Kidney (tissue), 14 donors: Measurements from ENCODE around the gene RTKN. TPM values are rescaled to one million over a fixed set of nuclear protein-coding genes. Genes with fewer than 3 reads are reported as not detected.

Experiments
- DNase-seq, 5 donors: peaks; one replicate each; pipeline ENCODE4 v3.0.0-alpha.2; 2013 to 2020
- FAIRE-seq: peaks from 2 replicates; lab custom pipeline; 2012; peaks lifted over from hg19 to GRCh38; lab: Jason Lieb, UNC
- H3K27ac ChIP-seq, 2 donors: one replicate each; pipeline ENCODE4 v1.7.0; 2013; ENCODE audit warnings: low read depth in 2 of 2, low read length in 2 of 2, inconsistent platforms in 1 of 2
- H3K27me3 ChIP-seq: one replicate; pipeline ENCODE4 v1.7.1; 2013; ENCODE audit warnings: low read length, inconsistent platforms; ENCODE audit not compliant: control insufficient read depth, insufficient read depth
- H3K36me3 ChIP-seq, 3 donors: one replicate each; pipeline versions ENCODE4 v1.7.0 to v1.7.1; 2013; ENCODE audit warnings: low read length in 3 of 3, control low read depth in 1 of 3, inconsistent platforms in 1 of 3; ENCODE audit not compliant: insufficient read depth in 3 of 3, control insufficient read depth in 2 of 3
- H3K4me1 ChIP-seq, 3 donors: one replicate each; pipeline versions ENCODE4 v1.7.0 to v1.7.1; 2013; ENCODE audit warnings: low read length in 3 of 3, inconsistent platforms in 1 of 3, low read depth in 1 of 3; ENCODE audit not compliant: control insufficient read depth in 2 of 3, insufficient read depth in 2 of 3
- H3K4me3 ChIP-seq, 3 donors: one replicate each; pipeline versions ENCODE4 v1.7.0 to v1.8.1; 2013; ENCODE audit warnings: low read length in 3 of 3, control low read depth in 1 of 3, inconsistent platforms in 1 of 3
- H3K9ac ChIP-seq, 3 donors: one replicate each; pipeline versions ENCODE4 v1.7.0 to v1.7.1; 2013; ENCODE audit warnings: low read length in 3 of 3, control low read depth in 1 of 3, inconsistent platforms in 1 of 3
- H3K9me3 ChIP-seq, 3 donors: one replicate each; pipeline versions ENCODE4 v1.7.0 to v1.7.1; 2013; ENCODE audit warnings: low read length in 3 of 3, control low read depth in 1 of 3, inconsistent platforms in 1 of 3; ENCODE audit not compliant: control insufficient read depth in 2 of 3, insufficient read depth in 1 of 3
- CTCF ChIP-seq: IDR thresholded peaks from 3 replicates; pipeline ENCODE4 v1.5.1; 2012; ENCODE audit warnings: mild to moderate bottlenecking, moderate library complexity, borderline replicate concordance; ENCODE audit not compliant: insufficient read depth; ENCODE audit errors: extremely low read depth
- intact Hi-C: fragments of 100-400 bp; cut with DNase I; formaldehyde crosslinking; loops from one replicate; pipeline ENCODE4 v1.11.1; 2022
- polyA plus RNA-seq: library from polyadenylated mRNA; stranded (reverse); fragments of 350-450 nt; fragmentation: Illumina TruSeq; extraction: RNeasy Lipid Tissue Mini Kit (QIAGEN cat#74804); gene quantifications from one replicate; pipeline ENCODE4 v1.2.3, GENCODE V29; 2014; ENCODE audit warnings: low read depth, low replicate concordance; ENCODE audit not compliant: insufficient read depth
- total RNA-seq: library from RNA; stranded (reverse); fragmentation: NEBNext Ultra II Directional; extraction: Animal tissue kit (Norgen Biotek cat#: 25700); gene quantifications from one replicate; pipeline ENCODE4 v1.2.1, GENCODE V29; 2021
- donor health status: control.
- donor health status: control.
- donor health status: control.
- donor health status: control.
- donor health status: control.
- donor health status: DM: yes; HTN: yes; CAD: no.
- donor health status: Normal renal cell carcinoma (clear cell type).

Gene RTKN
- total and polyA plus RNA-seq, 2 donors from 2014 or later, result 76.4 to 95.6 TPM

- peak; percentile 12 for TF ChIP-seq CTCF
- peak; percentile 72 to 85 (median 80) for DNase-seq
- no peak for FAIRE-seq
- intact Hi-C loops, result no loop called here
- no peak overlapping the region for H3K27ac ChIP-seq
- no peaks in the 10 kb centered on the region for H3K27me3 ChIP-seq
- peaks cover 0 to 16% (median 4%) of the 10 kb centered on the region in 3 donors for H3K4me1 ChIP-seq
- H3K4me3 ChIP-seq, result peak overlapping the region; percentile 7 to 71 (median 59)
- H3K36me3 ChIP-seq, result no peaks in the 10 kb centered on the region
- peak overlapping the region; percentile 18 to 65 (median 45) for H3K9ac ChIP-seq
- no peaks in the 10 kb centered on the region for H3K9me3 ChIP-seq
Measured at GRCh38 chr2:74414881-74415761, 26.6 kb downstream of the RTKN start.

GRCh38 chr2:74414441-74414840 lies 27.3 kb downstream of the RTKN start:
- H3K9me3 ChIP-seq, result no peaks in the 10 kb centered on the region
- no peaks in the 10 kb centered on the region for H3K36me3 ChIP-seq
- H3K4me1 ChIP-seq, result peaks cover 0 to 16% (median 4%) of the 10 kb centered on the region in 3 donors
- DNase-seq, result peak in 3 of 5 donors; percentile 34 to 76 (median 68)
- intact Hi-C loops, result no loop called here
- H3K27ac ChIP-seq, result no peak overlapping the region
- FAIRE-seq, result no peak
- TF ChIP-seq CTCF, result no peak
- H3K27me3 ChIP-seq, result no peaks in the 10 kb centered on the region
- H3K4me3 ChIP-seq, result peak overlapping the region; percentile 28 to 71 (median 59)
- peak overlapping the region in 2 of 3 donors; percentile 45 to 65 for H3K9ac ChIP-seq

GRCh38 chr2:74413001-74413698 lies 28.6 kb downstream of the RTKN start:
- no peak overlapping the region for H3K27ac ChIP-seq
- no peak overlapping the region for H3K9ac ChIP-seq
- no peak overlapping the region for H3K4me3 ChIP-seq
- DNase-seq (peak in 1 of 5 donors; percentile 45), FAIRE-seq (no peak)
- no peaks in the 10 kb centered on the region for H3K36me3 ChIP-seq
- peaks cover 0 to 16% (median 4%) of the 10 kb centered on the region in 3 donors for H3K4me1 ChIP-seq
- intact Hi-C loops, result no loop called here
- TF ChIP-seq CTCF, result no peak
- no peaks in the 10 kb centered on the region for H3K27me3 ChIP-seq
- H3K9me3 ChIP-seq, result no peaks in the 10 kb centered on the region
